GM18502 (cell line): ENCODE measurements around the gene NRP1.
"Not testable (repeated sequence)": the region's sequence is repeated elsewhere in the genome, so short reads cannot be mapped to it uniquely, and the experiment has no call there.

Source experiments
- ATAC-seq: cut with Tn5 transposase; IDR thresholded peaks from one replicate; pipeline ENCODE4 v1.9.1; 2021; ENCODE audit warnings: mild to moderate bottlenecking; ENCODE audit not compliant: unreplicated experiment, poor library complexity

NRP1 gene

DNA sequence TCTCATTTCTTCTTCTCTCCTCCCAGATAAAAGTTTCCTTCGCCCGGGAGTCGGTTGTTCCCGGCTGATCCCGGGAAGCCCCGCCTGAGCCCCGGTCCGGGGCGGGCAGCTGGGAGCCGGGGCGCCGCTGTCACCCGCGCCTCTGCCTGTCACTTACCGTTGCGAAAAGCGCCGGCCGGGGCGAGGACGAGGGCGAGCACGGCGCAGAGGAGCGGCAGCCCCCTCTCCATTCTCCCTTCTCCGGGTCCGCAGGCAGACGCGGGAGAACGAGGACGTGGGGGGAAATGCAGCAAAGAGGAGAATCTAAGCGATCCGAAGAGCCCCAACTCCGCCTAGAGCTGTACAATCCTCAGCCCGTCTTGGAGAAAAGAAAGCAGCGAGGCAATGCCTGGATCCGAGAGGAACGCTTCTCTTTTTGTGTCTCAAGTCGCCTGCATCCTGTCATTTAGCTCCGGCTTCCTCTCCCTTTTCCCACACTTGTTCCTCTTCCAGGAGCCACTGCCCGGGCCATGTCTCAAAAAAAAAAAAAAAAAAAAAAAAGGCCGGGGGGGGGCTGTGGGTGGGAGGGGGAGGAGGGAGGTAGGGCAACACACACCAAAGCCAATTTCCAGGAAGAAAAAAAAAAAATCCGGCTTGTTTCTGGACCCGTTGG, at the start of gene NRP1:
TSS of gene NRP1 (minus strand) at position 515 of the 652 bp plus-strand sequence. CDS start at position 230, 285 bp downstream.
- ATAC-seq, result no peak

GRCh38 chr10:33384201-33384600, 49.7 kb upstream of the NRP1 start:
- ATAC-seq, result not testable (repeated sequence)

DNA sequence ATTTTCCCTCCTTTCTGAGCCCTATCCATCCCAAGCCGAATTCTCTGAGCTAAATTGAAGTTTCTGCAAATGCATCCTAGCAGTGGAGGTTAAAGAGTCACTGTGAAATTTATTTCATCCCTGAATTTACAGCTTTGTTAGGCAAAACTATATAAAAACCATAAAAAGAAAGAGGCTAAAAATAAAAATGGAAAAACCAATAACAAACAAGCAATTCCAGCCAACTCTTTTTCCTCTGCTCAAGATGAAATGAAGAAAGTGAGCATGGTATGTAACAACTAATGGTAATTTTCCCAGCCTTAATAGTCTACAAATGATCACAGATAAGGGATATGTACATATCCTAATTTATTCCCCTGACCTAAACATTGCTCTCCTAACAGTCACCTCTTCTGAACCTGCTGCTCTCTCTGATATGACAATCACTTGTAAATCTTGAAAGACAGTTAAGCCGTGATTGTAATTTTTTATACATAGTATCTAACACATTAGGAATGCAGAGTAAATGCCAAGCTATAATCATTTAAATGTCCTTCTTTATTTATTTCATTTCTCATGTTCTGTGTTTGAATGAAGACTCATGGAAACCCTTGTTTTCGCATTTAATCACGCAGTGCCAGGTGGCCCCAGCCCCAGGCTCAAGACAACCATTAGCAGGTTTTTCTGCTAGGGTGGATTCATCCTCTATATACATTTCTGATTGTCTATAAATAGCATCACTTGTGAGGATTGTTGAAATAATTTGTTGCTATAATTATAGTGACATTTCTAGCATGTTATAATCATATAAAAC, 48.6 kb upstream of the NRP1 start:
- no peak for ATAC-seq

GRCh38 chr10:33382216-33382600, 47.7 kb upstream of the NRP1 start:
- ATAC-seq, result no peak

GRCh38 chr10:33381451-33382215, 47.2 kb upstream of the NRP1 start:
- ATAC-seq, result no peak

- ATAC-seq, result no peak
Observed at GRCh38 chr10:33377658-33378025, 43.2 kb upstream of the NRP1 start.

GRCh38 chr10:33376976-33377657, 42.6 kb upstream of the NRP1 start:
- no peak for ATAC-seq

GRCh38 chr10:33376476-33376875, 42.0 kb upstream of the NRP1 start:
- no peak for ATAC-seq

DNA sequence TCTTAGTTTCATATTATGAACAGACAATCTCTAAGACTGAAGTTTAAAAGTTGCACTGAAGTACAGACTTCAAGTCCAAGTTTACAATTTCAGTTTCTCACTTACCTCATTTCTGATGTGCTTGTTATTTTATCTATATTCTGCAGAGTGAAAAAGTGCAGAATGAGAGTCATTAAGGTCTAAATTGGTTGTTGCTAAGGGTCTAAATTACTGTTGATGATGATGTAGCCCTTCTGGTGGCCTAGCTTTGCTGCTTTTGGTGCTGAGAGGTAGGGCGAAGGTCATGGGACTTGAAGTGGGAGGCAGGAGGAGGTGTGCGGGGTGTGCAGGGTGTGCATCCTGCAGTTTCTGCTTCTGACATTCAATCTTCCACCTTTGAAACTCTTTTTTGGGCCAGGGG, 38.8 kb upstream of the NRP1 start:
- no peak for ATAC-seq

GRCh38 chr10:33371234-33371633, 36.8 kb upstream of the NRP1 start:
- no peak for ATAC-seq

DNA sequence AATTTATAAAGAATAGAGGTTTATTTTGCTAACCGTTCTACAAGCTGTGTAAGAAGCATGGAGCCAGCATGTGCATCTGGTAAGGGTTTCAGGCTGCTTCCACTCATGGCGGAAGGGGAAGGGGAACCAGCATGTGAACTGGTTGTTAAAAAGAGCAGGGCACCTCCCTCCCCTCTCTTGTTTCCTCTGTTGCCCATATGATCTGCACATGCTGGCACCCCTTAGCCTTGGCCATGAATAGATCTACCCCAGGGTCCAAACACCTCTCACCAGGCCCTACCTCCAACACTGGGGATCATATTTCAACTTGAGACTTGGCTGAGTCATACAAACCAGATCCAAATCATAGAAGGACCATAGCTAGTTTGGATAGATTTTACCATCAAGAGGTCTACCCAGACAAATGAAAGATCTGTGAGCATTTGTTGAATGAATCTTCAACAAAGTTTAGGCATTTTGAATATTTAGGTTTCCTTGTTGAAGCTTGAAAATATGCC, 36.0 kb upstream of the NRP1 start:
- no peak for ATAC-seq

DNA sequence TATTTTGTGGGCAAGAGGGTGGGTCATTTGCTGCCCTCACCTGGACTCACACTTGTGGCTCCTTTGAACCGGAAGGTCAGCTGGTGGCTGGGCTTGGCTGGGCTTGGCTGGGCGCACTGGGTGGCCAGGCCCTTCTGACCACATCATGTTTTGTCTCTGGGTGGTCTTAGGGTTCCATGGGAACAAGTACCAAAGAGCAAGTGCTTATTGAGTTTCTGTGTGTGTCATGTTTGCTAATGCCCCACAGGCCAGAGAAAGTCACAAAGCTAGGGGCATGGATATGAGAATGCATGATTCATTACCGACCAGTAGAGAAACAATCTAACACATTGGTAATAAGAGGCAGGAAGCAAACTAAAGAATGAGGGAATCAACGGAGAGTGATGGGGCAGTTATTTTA, 33.6 kb upstream of the NRP1 start:
- no peak for ATAC-seq

DNA sequence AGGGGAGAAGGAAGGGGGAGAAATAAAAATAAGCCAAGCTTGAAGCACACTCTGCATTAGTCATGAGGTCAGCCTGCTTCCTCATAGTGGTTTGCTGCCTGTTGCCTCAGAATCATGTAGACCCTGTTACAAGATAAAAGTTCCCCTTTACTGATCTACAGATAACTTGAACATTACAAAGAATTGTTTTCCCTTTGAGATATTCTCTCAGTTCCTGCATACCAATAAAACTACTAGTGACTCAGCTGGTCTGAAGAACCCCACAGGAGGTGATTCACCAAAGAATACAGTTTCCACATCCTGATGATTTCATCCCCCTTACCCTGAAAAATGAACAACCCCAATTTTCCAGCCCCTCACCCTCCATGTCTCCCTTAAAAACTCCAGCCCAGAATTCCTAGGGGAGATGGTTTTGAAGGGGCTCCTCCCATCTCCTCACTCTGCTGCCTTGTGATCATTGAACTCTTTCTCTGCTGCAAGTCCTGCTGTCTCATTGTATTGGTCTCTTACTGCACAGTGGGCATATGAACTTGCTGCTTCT, 31.5 kb upstream of the NRP1 start:
- no peak for ATAC-seq

GRCh38 chr10:33365301-33365700, 30.8 kb upstream of the NRP1 start:
- ATAC-seq, result no peak

DNA sequence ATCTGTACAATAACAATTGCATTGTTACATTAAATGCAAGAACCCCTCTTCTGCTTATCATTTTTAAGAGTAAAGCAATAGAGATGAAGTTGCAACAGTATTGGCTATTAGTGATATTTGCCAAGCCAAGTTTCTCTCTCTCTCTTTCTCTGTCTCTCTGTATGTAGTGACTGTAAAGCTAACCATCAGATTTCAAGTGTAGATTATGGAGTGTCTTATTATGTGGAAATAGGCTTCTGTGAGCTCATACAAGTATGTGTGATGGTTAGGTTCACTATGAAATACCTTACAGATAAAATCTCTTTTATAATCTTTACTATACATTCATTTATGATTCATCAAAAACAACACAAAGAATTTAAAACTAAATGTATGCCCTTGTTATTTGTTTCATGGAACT, 28.6 kb upstream of the NRP1 start:
- ATAC-seq, result no peak

DNA sequence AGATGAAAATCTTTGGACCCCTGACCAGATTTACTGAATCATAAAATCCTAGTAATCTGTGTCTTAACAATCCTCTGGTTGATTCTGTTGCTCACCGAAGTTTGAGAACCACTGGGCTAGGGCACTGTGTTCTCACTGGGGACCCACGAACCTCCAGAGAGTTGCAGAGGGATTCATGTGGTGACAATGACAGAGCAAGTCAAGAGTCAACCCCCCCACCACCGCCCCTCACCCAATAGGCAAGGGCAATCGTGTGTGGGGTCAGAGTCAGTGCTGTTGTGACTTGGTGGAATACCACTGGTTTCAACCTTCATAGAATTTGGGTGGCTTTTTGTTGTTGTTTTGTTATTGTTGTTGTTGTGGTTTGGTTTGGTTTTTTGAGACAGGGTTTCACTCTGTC, 23.5 kb upstream of the NRP1 start:
- no peak for ATAC-seq

DNA sequence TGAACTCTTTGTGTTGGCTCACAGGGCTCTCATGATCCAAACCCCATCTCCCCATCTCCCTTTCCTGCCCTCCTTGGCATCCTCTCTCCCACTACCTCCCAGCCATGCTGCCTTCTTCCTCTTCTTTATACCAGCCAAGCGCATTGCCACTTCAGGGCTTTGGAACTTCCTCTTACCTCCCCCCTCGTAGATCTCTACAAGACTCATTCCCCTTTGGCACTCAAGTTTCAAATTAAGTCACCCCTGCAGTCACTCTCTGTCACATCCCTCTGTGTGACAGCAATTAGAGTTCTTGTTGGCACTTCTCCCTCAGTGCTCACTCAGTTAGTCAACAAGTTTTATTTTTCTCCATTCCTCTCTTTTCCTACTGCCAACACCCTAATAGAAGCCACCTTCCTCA, 20.8 kb upstream of the NRP1 start:
- no peak for ATAC-seq

- ATAC-seq, result no peak
Observed at GRCh38 chr10:33353853-33354252, 19.4 kb upstream of the NRP1 start.

DNA sequence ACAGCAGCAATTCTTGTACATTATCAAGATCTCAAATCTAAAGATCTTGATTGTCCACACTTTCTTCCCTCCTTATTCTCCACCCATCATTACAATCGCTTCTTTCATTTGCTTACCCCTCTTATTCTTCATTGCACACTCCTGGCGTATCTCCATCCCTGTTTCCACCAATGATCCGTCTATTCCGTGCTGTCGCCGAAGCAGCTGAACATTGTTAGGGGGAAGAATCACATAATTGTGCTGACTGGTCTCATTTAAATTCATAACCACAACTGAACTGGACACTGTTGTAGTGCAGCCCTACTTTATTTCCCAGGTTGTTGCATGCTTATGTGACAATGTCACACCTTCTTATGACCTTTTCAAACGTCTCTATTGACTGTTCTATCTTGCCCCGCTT, 18.9 kb upstream of the NRP1 start:
- no peak for ATAC-seq

DNA sequence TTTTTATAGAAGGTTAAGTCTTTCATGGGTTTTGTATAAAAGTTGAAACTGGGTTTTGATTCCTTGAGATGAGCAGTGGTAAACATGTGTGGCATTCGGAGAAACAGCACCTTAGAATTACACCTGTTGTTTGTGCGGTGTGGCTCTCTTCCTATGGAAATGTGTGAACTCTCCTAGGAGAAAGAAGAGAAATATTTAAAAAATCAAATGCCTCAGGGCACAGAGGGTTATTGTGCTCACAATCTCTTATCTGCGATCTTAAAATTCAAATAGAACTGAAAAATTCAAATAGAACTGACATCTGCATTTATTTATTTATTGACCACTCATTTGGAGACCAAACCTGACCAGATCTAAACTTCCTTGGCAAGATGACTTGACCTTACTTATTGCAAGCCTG, 18.1 kb upstream of the NRP1 start:
- no peak for ATAC-seq
